Measurements from ENCODE around the gene USP33. TPM values are rescaled to one million over a fixed set of nuclear protein-coding genes. Genes with fewer than 3 reads are reported as not detected.
A peak's percentile ranks its signal among the peaks of the same experiment; 100 is the strongest.
"Not testable (repeated sequence)": the region's sequence is repeated elsewhere in the genome, so short reads cannot be mapped to it uniquely, and the experiment has no call there.

The USP33 gene
- polyA plus RNA-seq, 1 of the 3 experiments (the other 2 are of a cell fraction), result 26.3 TPM

DNA sequence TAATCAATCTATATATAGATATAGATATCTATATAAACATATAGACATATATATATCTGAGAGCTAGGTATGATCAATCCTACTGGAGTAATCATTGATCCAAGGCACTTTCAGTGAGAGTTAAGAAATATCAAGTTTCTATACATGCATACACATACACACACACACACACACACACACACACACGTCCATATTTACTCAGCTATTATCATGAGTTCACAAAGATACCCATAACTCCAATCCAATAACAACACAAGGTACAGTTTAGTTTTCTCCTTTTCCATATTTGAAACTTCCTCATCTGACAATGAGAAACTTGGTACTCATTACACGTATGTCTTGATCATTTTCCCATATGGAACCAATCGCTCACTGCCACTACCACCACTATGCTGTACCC is 49.9 kb downstream of the USP33 start (continued):
- TF ChIP-seq TEAD4 (IDR thresholded peaks at IDR 0.05; ENCODE audit: borderline replicate concordance, insufficient read depth), result no peak
- TF ChIP-seq ELF1 (IDR thresholded peaks at IDR 0.05), result no peak
- TF ChIP-seq RCOR1 (IDR thresholded peaks at IDR 0.05; ENCODE audit: low read length), result no peak
- TF ChIP-seq NFIC (IDR thresholded peaks at IDR 0.05; ENCODE audit: borderline replicate concordance), result no peak

DNA sequence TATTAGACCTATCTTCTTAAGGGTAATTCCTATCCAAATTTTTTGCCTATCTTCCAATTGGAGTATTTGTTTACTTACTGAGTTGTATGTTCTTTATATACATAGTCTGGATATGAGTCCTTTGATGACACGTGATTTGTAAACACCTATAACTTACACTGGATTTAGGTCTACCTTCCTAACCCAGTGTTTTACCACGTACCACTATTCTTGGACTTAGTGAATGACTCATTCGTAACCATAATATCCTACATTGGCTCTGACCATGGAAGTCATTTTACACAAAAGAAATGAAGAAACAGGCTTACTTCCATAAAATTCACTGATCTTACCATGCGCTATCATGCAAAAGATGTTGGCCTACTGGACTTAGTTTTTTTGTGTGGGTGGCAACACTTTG is 53.3 kb downstream of the USP33 start:
- H2AFZ ChIP-seq (ENCODE audit: low read depth), result no peak overlapping the region
- no peak overlapping the region for H3K9ac ChIP-seq
- no peaks in the 10 kb centered on the region for H3K27me3 ChIP-seq (ENCODE audit: insufficient read depth)
- peaks cover 43 to 55% of the 10 kb centered on the region in 2 experiments for H3K36me3 ChIP-seq (replicated peaks in 1 of 2; ENCODE audit: control insufficient read depth in 1 of 2, insufficient read depth in 2 of 2, low read length in 1 of 2)
- no peak for TF ChIP-seq FOSL2 (IDR thresholded peaks at IDR 0.05; ENCODE audit: borderline replicate concordance, low read depth)
- no peak for TF ChIP-seq RAD21 (IDR thresholded peaks at IDR 0.05; ENCODE audit: low read length)
- TF ChIP-seq GABPA (IDR thresholded peaks at IDR 0.05; ENCODE audit: low read depth), result no peak
- no peak for TF ChIP-seq MXI1 (IDR thresholded peaks at IDR 0.05; ENCODE audit: low read depth, low read length)
- TF ChIP-seq, protein P1, sequence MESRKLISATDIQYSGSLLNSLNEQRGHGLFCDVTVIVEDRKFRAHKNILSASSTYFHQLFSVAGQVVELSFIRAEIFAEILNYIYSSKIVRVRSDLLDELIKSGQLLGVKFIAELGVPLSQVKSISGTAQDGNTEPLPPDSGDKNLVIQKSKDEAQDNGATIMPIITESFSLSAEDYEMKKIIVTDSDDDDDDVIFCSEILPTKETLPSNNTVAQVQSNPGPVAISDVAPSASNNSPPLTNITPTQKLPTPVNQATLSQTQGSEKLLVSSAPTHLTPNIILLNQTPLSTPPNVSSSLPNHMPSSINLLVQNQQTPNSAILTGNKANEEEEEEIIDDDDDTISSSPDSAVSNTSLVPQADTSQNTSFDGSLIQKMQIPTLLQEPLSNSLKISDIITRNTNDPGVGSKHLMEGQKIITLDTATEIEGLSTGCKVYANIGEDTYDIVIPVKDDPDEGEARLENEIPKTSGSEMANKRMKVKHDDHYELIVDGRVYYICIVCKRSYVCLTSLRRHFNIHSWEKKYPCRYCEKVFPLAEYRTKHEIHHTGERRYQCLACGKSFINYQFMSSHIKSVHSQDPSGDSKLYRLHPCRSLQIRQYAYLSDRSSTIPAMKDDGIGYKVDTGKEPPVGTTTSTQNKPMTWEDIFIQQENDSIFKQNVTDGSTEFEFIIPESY (IDR thresholded peaks at IDR 0.05; ENCODE audit: borderline replicate concordance, low read depth), result no peak
- no peak for TF ChIP-seq FOXM1 (IDR thresholded peaks at IDR 0.05; ENCODE audit: low read depth)
- H3K4me2 ChIP-seq, result no peak overlapping the region
- POLR2A ChIA-PET, result no interaction called here
- WGBS (ENCODE audit: low lambda C conversion rate), result 90% methylated on average over 4 of the region's 4 CpGs
- no peaks in the 10 kb centered on the region for H3F3A ChIP-seq (replicated peaks; ENCODE audit: insufficient read depth)
- H3K4me3 ChIP-seq (ENCODE audit: low read depth in 2 of 2, low read length in 1 of 2), result no peak overlapping the region
- H3K27ac ChIP-seq (ENCODE audit: low read depth in 2 of 2, low read length in 1 of 2), result no peak overlapping the region
- no peaks in the 10 kb centered on the region for H3K79me2 ChIP-seq (ENCODE audit: insufficient read depth)
- H4K20me1 ChIP-seq (ENCODE audit: insufficient read depth), result no peaks in the 10 kb centered on the region
- no peaks in the 10 kb centered on the region; a peak in 1 of 4 replicates for H3K4me1 ChIP-seq (ENCODE audit: control insufficient read depth in 1 of 2, insufficient read depth in 2 of 2, low read depth in 1 of 2, low read length in 1 of 2)
- CTCF ChIA-PET, result no interaction called here
- DNase-seq, result no peak
- no peaks in the 10 kb centered on the region for H3K9me3 ChIP-seq
- no peaks in the 10 kb centered on the region for H3K9me2 ChIP-seq

DNA sequence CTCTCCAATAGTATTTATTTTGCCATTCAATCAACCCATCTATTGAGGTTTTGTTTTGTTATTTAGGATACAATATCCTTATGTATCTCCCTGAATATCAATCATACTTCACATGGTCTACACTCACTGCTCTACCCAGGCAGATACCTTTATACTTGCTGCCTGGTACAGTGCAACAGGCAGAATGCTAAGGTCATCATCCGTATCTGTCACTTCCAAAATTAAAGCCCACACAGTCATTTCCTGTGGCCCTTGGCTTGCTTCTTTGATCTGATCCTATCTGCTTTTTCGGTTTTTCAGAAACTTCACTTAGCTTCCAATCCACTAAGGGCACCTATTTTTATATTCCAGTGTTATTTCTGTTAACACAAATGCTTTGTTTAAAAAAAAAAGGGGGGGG is 54.9 kb downstream of the USP33 start:
- no peaks in the 10 kb centered on the region; a peak in 1 of 4 replicates for H3K4me1 ChIP-seq (ENCODE audit: control insufficient read depth in 1 of 2, insufficient read depth in 2 of 2, low read depth in 1 of 2, low read length in 1 of 2)
- no peaks in the 10 kb centered on the region for H4K20me1 ChIP-seq (ENCODE audit: insufficient read depth)
- H3K36me3 ChIP-seq (replicated peaks in 1 of 2; ENCODE audit: control insufficient read depth in 1 of 2, insufficient read depth in 2 of 2, low read length in 1 of 2), result peaks cover 32 to 55% of the 10 kb centered on the region in 2 experiments
- DNase-seq, result no peak
- ChIA-PET POLR2A (interaction anchor here (1.4 kb wide), 1 partner anchor 11 kb away, joined by 3 read pairs; no protein-coding TSS in a partner anchor), CTCF (interaction anchor here (1.0 to 1.1 kb wide), 3 partner anchors 8 to 199 kb away, joined by 3 read pairs; no protein-coding TSS in a partner anchor)
- no peak overlapping the region for H3K4me3 ChIP-seq (ENCODE audit: low read depth in 2 of 2, low read length in 1 of 2)
- no peak overlapping the region for H3K9ac ChIP-seq
- H3F3A ChIP-seq (replicated peaks; ENCODE audit: insufficient read depth), result no peaks in the 10 kb centered on the region
- H3K9me3 ChIP-seq, result no peaks in the 10 kb centered on the region
- no peak for TF ChIP-seq ELF1 (IDR thresholded peaks at IDR 0.05)
- TF ChIP-seq, protein P2, sequence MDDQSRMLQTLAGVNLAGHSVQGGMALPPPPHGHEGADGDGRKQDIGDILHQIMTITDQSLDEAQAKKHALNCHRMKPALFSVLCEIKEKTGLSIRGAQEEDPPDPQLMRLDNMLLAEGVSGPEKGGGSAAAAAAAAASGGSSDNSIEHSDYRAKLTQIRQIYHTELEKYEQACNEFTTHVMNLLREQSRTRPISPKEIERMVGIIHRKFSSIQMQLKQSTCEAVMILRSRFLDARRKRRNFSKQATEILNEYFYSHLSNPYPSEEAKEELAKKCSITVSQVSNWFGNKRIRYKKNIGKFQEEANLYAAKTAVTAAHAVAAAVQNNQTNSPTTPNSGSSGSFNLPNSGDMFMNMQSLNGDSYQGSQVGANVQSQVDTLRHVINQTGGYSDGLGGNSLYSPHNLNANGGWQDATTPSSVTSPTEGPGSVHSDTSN (IDR thresholded peaks at IDR 0.05), result peak; percentile 41
- 43% methylated on average over 2 of the region's 2 CpGs for WGBS (ENCODE audit: low lambda C conversion rate)
- H2AFZ ChIP-seq (ENCODE audit: low read depth), result no peak overlapping the region
- H3K79me2 ChIP-seq (ENCODE audit: insufficient read depth), result no peaks in the 10 kb centered on the region
- no peak overlapping the region for H3K4me2 ChIP-seq
- no peaks in the 10 kb centered on the region for H3K27me3 ChIP-seq (ENCODE audit: insufficient read depth)
- no peaks in the 10 kb centered on the region for H3K9me2 ChIP-seq
- H3K27ac ChIP-seq (ENCODE audit: low read depth in 2 of 2, low read length in 1 of 2), result no peak overlapping the region

DNA sequence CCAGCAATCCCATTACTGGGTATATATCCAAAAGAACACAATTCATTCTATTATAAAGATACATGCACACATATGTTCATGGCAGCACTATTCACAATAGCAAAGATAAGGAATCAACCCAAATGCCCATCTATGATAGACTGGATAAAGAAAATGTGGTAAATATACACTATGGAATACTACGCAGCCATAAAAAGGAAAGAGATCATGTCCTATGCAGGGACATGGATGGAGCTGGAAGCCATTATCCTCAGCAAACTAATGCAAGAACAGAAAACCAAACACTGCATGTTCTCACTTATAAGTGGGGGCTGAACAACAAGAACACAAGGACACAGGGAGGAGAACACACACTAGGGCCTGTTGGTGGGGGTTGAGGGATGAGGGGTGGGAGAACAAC is 60.0 kb downstream of the USP33 start:
- H3K79me2 ChIP-seq (ENCODE audit: insufficient read depth); H3K4me1 ChIP-seq (ENCODE audit: control insufficient read depth in 1 of 2, insufficient read depth in 2 of 2, low read depth in 1 of 2, low read length in 1 of 2); POLR2A ChIA-PET; H4K20me1 ChIP-seq (ENCODE audit: insufficient read depth); H3K4me3 ChIP-seq (ENCODE audit: low read depth in 2 of 2, low read length in 1 of 2); H3K4me2 ChIP-seq; H3K9me2 ChIP-seq; DNase-seq; H3K9ac ChIP-seq; H3K27ac ChIP-seq (ENCODE audit: low read depth in 2 of 2, low read length in 1 of 2); H2AFZ ChIP-seq (ENCODE audit: low read depth); H3K9me3 ChIP-seq; H3K27me3 ChIP-seq (ENCODE audit: insufficient read depth): not testable (repeated sequence)
- 92% methylated on average over 1 of the region's 1 CpG for WGBS (ENCODE audit: low lambda C conversion rate)
- Histone ChIP-seq H3F3A (replicated peaks; ENCODE audit: insufficient read depth) (peaks cover 10% of the 10 kb centered on the region), H3K36me3 (replicated peaks in 1 of 2; ENCODE audit: control insufficient read depth in 1 of 2, insufficient read depth in 2 of 2, low read length in 1 of 2) (peaks cover 4 to 58% of the 10 kb centered on the region in 2 experiments)
- CTCF ChIA-PET, result interaction anchor here (0.6 kb wide), 1 partner anchor 27 kb away, joined by 3 read pairs; no protein-coding TSS in a partner anchor

Data from SK-N-SH (cell line).